ENCODE data around the gene TRPM2. TPM values are rescaled to one million over a fixed set of nuclear protein-coding genes. Genes with fewer than 3 reads are reported as not detected.

TRPM2 gene
- total and polyA plus RNA-seq, 8 donors = 0.46 to 8.7 (median 2.6) TPM

- 72 to 75% methylated on average over 17 of the region's 17 CpGs for WGBS, 2 donors
- Histone ChIP-seq H3K27me3 (no peaks in the 10 kb centered on the region), H3K4me1 (no peaks in the 10 kb centered on the region), H3K4me3 (no peak overlapping the region), H3K27ac (no peak overlapping the region), H3K9me3 (no peaks in the 10 kb centered on the region), H3K36me3 (no peaks in the 10 kb centered on the region)
- TF ChIP-seq CTCF (IDR thresholded peaks at IDR 0.05) = no peak
- ATAC-seq (no peak), FAIRE-seq (no peak), DNase-seq (peak in 2 of 6 donors; percentile 14 to 79)
- intact Hi-C loops (cut with DNase I) = no loop called here
Observed at GRCh38 chr21:44344541-44345183, 8.8 kb upstream of the TRPM2 start.

- Histone ChIP-seq H3K4me1 (no peaks in the 10 kb centered on the region), H3K27ac (no peak overlapping the region), H3K4me3 (no peak overlapping the region), H3K9me3 (no peaks in the 10 kb centered on the region), H3K27me3 (no peaks in the 10 kb centered on the region), H3K36me3 (no peaks in the 10 kb centered on the region)
- no peak for FAIRE-seq
- WGBS, 2 donors = 40 to 43% methylated on average over 11 of the region's 11 CpGs
- no peak for ATAC-seq
- no peak for TF ChIP-seq CTCF (IDR thresholded peaks at IDR 0.05)
- intact Hi-C loops (cut with DNase I) = no loop called here
- no peak for DNase-seq
Observed at GRCh38 chr21:44345495-44345894, 7.9 kb upstream of the TRPM2 start.

GRCh38 chr21:44347911-44348451, 5.4 kb upstream of the TRPM2 start:
- Histone ChIP-seq H3K9me3 (no peaks in the 10 kb centered on the region), H3K4me1 (no peaks in the 10 kb centered on the region), H3K4me3 (no peak overlapping the region), H3K36me3 (no peaks in the 10 kb centered on the region), H3K27me3 (peaks cover 0 to 5% (median 0%) of the 10 kb centered on the region in 4 donors), H3K27ac (no peak overlapping the region)
- intact Hi-C loops (cut with DNase I) = no loop called here
- WGBS, 2 donors = 40 to 44% methylated on average over 22 of the region's 22 CpGs
- ATAC-seq (no peak), DNase-seq (no peak), FAIRE-seq (no peak)
- no peak for TF ChIP-seq CTCF (IDR thresholded peaks at IDR 0.05)

GRCh38 chr21:44348861-44349260, 4.6 kb upstream of the TRPM2 start:
- no peak for DNase-seq
- 82 to 93% methylated on average over 19 of the region's 19 CpGs for WGBS, 2 donors
- ATAC-seq = no peak
- Histone ChIP-seq H3K36me3 (no peaks in the 10 kb centered on the region), H3K4me3 (no peak overlapping the region), H3K27me3 (peaks cover 0 to 5% (median 0%) of the 10 kb centered on the region in 4 donors), H3K27ac (no peak overlapping the region), H3K4me1 (no peaks in the 10 kb centered on the region), H3K9me3 (no peaks in the 10 kb centered on the region)
- FAIRE-seq = no peak
- no peak for TF ChIP-seq CTCF (IDR thresholded peaks at IDR 0.05)
- intact Hi-C loops (cut with DNase I) = no loop called here

- no peak for TF ChIP-seq CTCF (IDR thresholded peaks at IDR 0.05)
- WGBS, 2 donors = 54 to 56% methylated on average over 12 of the region's 12 CpGs
- H3K36me3 ChIP-seq = no peaks in the 10 kb centered on the region
- DNase-seq (no peak), FAIRE-seq (no peak), ATAC-seq (no peak)
- H3K9me3 ChIP-seq = no peaks in the 10 kb centered on the region
- peaks cover 0 to 5% (median 0%) of the 10 kb centered on the region in 4 donors for H3K27me3 ChIP-seq
- H3K4me1 ChIP-seq = no peaks in the 10 kb centered on the region
- intact Hi-C loops (cut with DNase I) = no loop called here
- no peak overlapping the region for H3K27ac ChIP-seq
- H3K4me3 ChIP-seq = no peak overlapping the region
Observed at GRCh38 chr21:44349416-44349846, 4.0 kb upstream of the TRPM2 start.

Data from pancreas (tissue), 10 donors.